SK-N-SH (cell line): ENCODE results near the gene ATRN. TPM values are rescaled to one million over a fixed set of nuclear protein-coding genes. Genes with fewer than 3 reads are reported as not detected.

Experiments
- CTCF ChIA-PET: fragments of 300-600, 350-600 bp; formaldehyde crosslinking; extraction: SDS; loops from one replicate; lab custom pipeline; 2021; lab: Yijun Ruan, JAX
- POLR2A ChIA-PET: fragments of 350-600 bp; sonication (Branson Sonifier 250); formaldehyde crosslinking; extraction: SDS; loops from one replicate; lab custom pipeline; 2020; ENCODE audit warnings: antibody characterized with exemption, inconsistent platforms; lab: Yijun Ruan, JAX
- DNase-seq: peaks from one replicate; pipeline ENCODE4 v3.0.0; 2012
- H2AFZ ChIP-seq: fragments of 200-600 bp; sonication (generic); 2 replicates; pipeline ENCODE4 v1.8.1; 2016; ENCODE audit warnings: antibody characterized with exemption, mild to moderate bottlenecking, low read depth
- H3F3A ChIP-seq: fragments of 200-600 bp; sonication (generic); replicated peaks from 2 replicates; pipeline ENCODE3; 2016; ENCODE audit warnings: antibody characterized with exemption, mild to moderate bottlenecking; ENCODE audit not compliant: insufficient read depth
- H3K27ac ChIP-seq, 2 experiments: fragments of 200-500 bp in 1 of 2; fragments of 200-600 bp in 1 of 2; sonication (Bioruptor generic) in 1 of 2; sonication (generic), shearing (Covaris generic) in 1 of 2; 2 replicates each; pipeline versions ENCODE4 v1.5.1 to v1.6.1; 2014 to 2016; ENCODE audit warnings: low read depth in 2 of 2, inconsistent platforms in 1 of 2, low read length in 1 of 2, mild to moderate bottlenecking in 1 of 2, mixed read lengths in 1 of 2
- H3K27me3 ChIP-seq: fragments of 200-600 bp; sonication (generic), shearing (Covaris generic); 2 replicates; pipeline ENCODE4 v1.6.1; 2016; ENCODE audit warnings: mixed run types; ENCODE audit not compliant: insufficient read depth
- H3K36me3 ChIP-seq, 2 experiments: fragments of 200-500 bp in 1 of 2; fragments of 200-600 bp in 1 of 2; sonication (Bioruptor generic) in 1 of 2; sonication (generic) in 1 of 2; replicated peaks in 1 of 2; 2 replicates each; pipeline versions ENCODE3 to v1.5.1; 2014 to 2016; ENCODE audit warnings: low read length in 1 of 2, mild to moderate bottlenecking in 1 of 2; ENCODE audit not compliant: insufficient read depth in 2 of 2, control insufficient read depth in 1 of 2
- H3K4me1 ChIP-seq, 2 experiments: fragments of 200-500 bp in 1 of 2; fragments of 200-600 bp in 1 of 2; sonication (Bioruptor generic) in 1 of 2; sonication (generic), shearing (Covaris generic) in 1 of 2; 2 replicates each; pipeline versions ENCODE4 v1.5.1 to v1.6.1; 2014 to 2016; ENCODE audit warnings: low read depth in 1 of 2, low read length in 1 of 2, mixed run types in 1 of 2; ENCODE audit not compliant: insufficient read depth in 2 of 2, control insufficient read depth in 1 of 2
- H3K4me2 ChIP-seq: fragments of 200-600 bp; sonication (generic), shearing (Covaris generic); 2 replicates; pipeline ENCODE4 v1.6.1; 2017; ENCODE audit warnings: mixed run types
- H3K4me3 ChIP-seq, 2 experiments: fragments of 200-500 bp in 1 of 2; fragments of 200-600 bp in 1 of 2; sonication (Bioruptor generic) in 1 of 2; sonication (generic), shearing (Covaris generic) in 1 of 2; 2 replicates each; pipeline versions ENCODE4 v1.5.1 to v1.8.1; 2014 to 2016; ENCODE audit warnings: low read depth in 2 of 2, inconsistent platforms in 1 of 2, low read length in 1 of 2, mild to moderate bottlenecking in 1 of 2, mixed read lengths in 1 of 2, moderate library complexity in 1 of 2
- H3K79me2 ChIP-seq: fragments of 200-600 bp; sonication (generic); 2 replicates; pipeline ENCODE4 v1.8.1; 2017; ENCODE audit warnings: mild to moderate bottlenecking; ENCODE audit not compliant: insufficient read depth
- H3K9ac ChIP-seq: fragments of 200-600 bp; sonication (generic); 2 replicates; pipeline ENCODE4 v1.6.1; 2017; ENCODE audit warnings: mixed run types
- H3K9me2 ChIP-seq: fragments of 200-600 bp; sonication (generic); 2 replicates; pipeline ENCODE4 v1.6.1; 2017; ENCODE audit warnings: mixed run types
- H3K9me3 ChIP-seq: fragments of 200-600 bp; sonication (generic); 2 replicates; pipeline ENCODE4 v1.6.1; 2017; ENCODE audit warnings: mixed run types, mild to moderate bottlenecking, moderate library complexity
- H4K20me1 ChIP-seq: fragments of 200-600 bp; sonication (generic); 2 replicates; pipeline ENCODE4 v1.6.1; 2017; ENCODE audit warnings: mild to moderate bottlenecking, mixed run types; ENCODE audit not compliant: insufficient read depth
- CHD2 ChIP-seq: fragments of 150-350 bp; IDR thresholded peaks from 2 replicates; pipeline ENCODE4 v1.6.1; 2018; ENCODE audit warnings: low read length; ENCODE audit not compliant: partially characterized antibody
- ELF1 ChIP-seq: IDR thresholded peaks from 2 replicates; pipeline ENCODE4 v1.4.0; 2012
- FOSL2 ChIP-seq: IDR thresholded peaks from 2 replicates; pipeline ENCODE4 v1.4.0; 2012; ENCODE audit warnings: low read depth, mild to moderate bottlenecking, moderate library complexity, borderline replicate concordance
- GABPA ChIP-seq: IDR thresholded peaks from 2 replicates; pipeline ENCODE4 v1.4.0; 2012; ENCODE audit warnings: low read depth, mild to moderate bottlenecking
- RAD21 ChIP-seq: IDR thresholded peaks from 2 replicates; pipeline ENCODE4 v1.6.1; 2012; ENCODE audit warnings: mild to moderate bottlenecking, low read length
- SIN3A ChIP-seq: IDR thresholded peaks from 2 replicates; pipeline ENCODE4 v1.6.1; 2012; ENCODE audit warnings: low read depth, mild to moderate bottlenecking, low read length, moderate library complexity, borderline replicate concordance
- TCF12 ChIP-seq: IDR thresholded peaks from 2 replicates; pipeline ENCODE4 v1.4.0; 2012
- YY1 ChIP-seq: IDR thresholded peaks from 2 replicates; pipeline ENCODE4 v1.4.0; 2012; ENCODE audit warnings: low read depth, mild to moderate bottlenecking
- WGBS: methylation state at CpG from one replicate; pipeline ENCODE4 v1.1.6; 2017; ENCODE audit warnings: low lambda C conversion rate; 5-methylcytosine and 5-hydroxymethylcytosine counted together
- polyA plus RNA-seq, 3 experiments: library from polyadenylated mRNA; depleted of rRNA; stranded (reverse); fragments of >200 nt; gene quantifications; 2 replicates each; pipeline ENCODE4 v1.2.3, GENCODE V29; 2012
- TF ChIP-seq, protein P1 (sequence below): IDR thresholded peaks from 2 replicates; pipeline ENCODE4 v1.4.0; 2012; ENCODE audit warnings: low read depth
- TF ChIP-seq, protein P2 (sequence below): fragments of 150-350 bp; IDR thresholded peaks from 2 replicates; pipeline ENCODE4 v1.6.1; 2016; ENCODE audit warnings: mild to moderate bottlenecking, low read depth, low read length

Gene ATRN
- polyA plus RNA-seq, 1 of the 3 experiments (the other 2 are of a cell fraction), result 33.8 TPM

DNA sequence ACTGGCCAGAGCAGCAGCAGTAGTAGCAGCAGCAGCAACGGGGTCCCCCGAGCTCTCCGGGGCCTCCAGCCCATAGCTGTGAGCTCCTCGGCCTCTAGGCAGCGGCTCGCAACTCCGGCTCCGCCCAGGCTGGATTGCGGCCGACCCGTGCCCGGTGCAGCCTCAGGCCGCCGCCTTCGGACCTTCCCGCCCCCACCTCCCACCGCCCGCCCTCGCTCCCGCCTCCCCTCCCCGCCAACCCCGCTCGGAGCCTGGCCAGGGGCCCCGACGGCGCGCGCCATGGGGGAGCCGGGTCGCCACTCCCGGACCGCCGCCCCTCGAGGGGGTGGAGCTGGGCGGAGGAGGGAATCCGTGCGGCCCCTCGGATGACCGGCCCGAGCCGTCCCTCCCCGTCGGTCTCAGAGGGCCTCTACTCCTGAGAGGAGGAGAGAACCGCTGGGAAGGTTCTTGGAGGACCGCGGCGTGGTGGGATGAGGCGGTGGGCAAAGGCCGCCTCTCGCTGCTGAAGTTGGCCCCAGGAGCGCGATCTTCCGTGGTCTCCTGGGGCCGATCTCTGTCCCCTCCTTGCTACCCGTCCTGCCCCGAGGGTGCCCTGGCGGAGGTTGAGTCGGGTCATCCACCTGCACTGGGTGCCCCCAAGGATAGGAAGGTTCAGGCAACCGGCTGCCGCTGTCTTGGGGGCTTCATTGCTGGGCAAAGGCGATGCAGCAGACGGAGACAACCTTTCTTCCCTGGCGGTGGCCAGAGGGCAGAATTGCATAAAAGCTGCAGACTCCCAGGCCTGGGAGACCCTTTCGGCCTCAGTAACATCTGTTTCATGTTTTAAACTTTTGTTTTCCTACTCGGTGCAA lies 211.3 kb downstream of the ATRN start, which contains the start of gene ADAM33:
Gene ADAM33, minus strand, starts transcription at position 80 of the 851 bp plus-strand sequence. Its CDS starts 6 bp downstream, at position 74.
- TF ChIP-seq, protein P1, sequence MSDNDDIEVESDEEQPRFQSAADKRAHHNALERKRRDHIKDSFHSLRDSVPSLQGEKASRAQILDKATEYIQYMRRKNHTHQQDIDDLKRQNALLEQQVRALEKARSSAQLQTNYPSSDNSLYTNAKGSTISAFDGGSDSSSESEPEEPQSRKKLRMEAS, result no peak
- TF ChIP-seq SIN3A, result no peak
- no peak for TF ChIP-seq CHD2
- TF ChIP-seq TCF12, result no peak
- no peak for TF ChIP-seq YY1
- no peak for TF ChIP-seq ELF1
- TF ChIP-seq GABPA, result no peak
- no peak for TF ChIP-seq FOSL2
- Histone ChIP-seq H3K4me1 (peaks cover 15 to 20% of the 10 kb centered on the region in 2 experiments; a peak in 2 of 4 replicates), H3K4me2 (0 out of 2 replicates have a peak within 1 kb of the TSS, but pooled peaks have one; percentile 52), H3F3A (peaks cover under 1% of the 10 kb centered on the region), H3K27me3 (no peaks in the 10 kb centered on the region), H3K4me3 (peak within 1 kb of the TSS in 1 of 2 experiments; percentile 33; a peak in 1 of 4 replicates), H3K79me2 (no peaks in the 10 kb centered on the region), H4K20me1 (no peaks in the 10 kb centered on the region), H3K36me3 (no peaks in the 10 kb centered on the region), H3K27ac (no peak within 1 kb of the TSS), H2AFZ (0 out of 2 replicates have a peak within 1 kb of the TSS, but pooled peaks have one; percentile 29), H3K9ac (no peak within 1 kb of the TSS), H3K9me3 (no peaks in the 10 kb centered on the region), H3K9me2 (no peaks in the 10 kb centered on the region)
- 49% methylated on average over 33 of the region's 65 CpGs for WGBS
- DNase-seq, result peak; percentile 63
- ChIA-PET POLR2A (no interaction called here), CTCF (interaction anchor here (0.7 to 18.7 kb wide), 3 partner anchors 16 to 68 kb away, joined by 3 to 301 read pairs (median 3); partner anchors contain the start of gene SIGLEC1)

DNA sequence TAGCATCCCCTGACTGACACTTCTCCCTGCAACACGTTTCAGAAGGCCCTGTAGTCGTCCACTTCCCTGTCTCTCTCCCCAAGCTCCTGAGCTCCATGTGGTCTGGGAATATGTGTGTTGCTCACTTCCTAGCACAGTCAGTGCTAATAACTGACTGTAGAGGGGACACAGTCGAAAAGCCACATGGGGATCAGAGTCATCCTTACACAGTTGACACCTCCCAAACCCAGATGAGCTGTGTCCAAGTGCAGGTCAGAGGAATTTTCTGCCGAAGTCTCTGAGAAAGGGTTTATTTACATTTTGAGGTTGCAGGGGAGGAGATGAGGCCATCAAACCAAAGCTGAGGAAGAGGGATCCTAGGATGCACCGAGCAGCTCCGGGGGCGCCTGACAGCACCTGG lies 214.5 kb downstream of the ATRN start:
- H3K27ac ChIP-seq, result no peak overlapping the region
- no peaks in the 10 kb centered on the region for H3K9me3 ChIP-seq
- WGBS, result 57% methylated on average over 7 of the region's 7 CpGs
- no peaks in the 10 kb centered on the region for H3K27me3 ChIP-seq
- no peak overlapping the region for H2AFZ ChIP-seq
- ChIA-PET POLR2A (no interaction called here), CTCF (interaction anchor here (1.0 to 5.3 kb wide), 4 partner anchors 8 to 135 kb away, joined by 3 to 49 read pairs (median 16); partner anchors contain the start of gene AP5S1)
- H3K9ac ChIP-seq, result no peak overlapping the region
- H3K4me1 ChIP-seq, result peaks cover under 1 to 5% of the 10 kb centered on the region in 2 experiments; a peak in 2 of 4 replicates
- no peaks in the 10 kb centered on the region for H3F3A ChIP-seq
- H4K20me1 ChIP-seq, result no peaks in the 10 kb centered on the region
- H3K79me2 ChIP-seq, result no peaks in the 10 kb centered on the region
- no peaks in the 10 kb centered on the region for H3K36me3 ChIP-seq
- H3K9me2 ChIP-seq, result no peaks in the 10 kb centered on the region
- DNase-seq, result no peak
- H3K4me2 ChIP-seq, result no peak overlapping the region
- no peak overlapping the region for H3K4me3 ChIP-seq
- TF ChIP-seq CHD2 (no peak), FOSL2 (no peak), SIN3A (no peak), RAD21 (no peak)
- TF ChIP-seq, protein P2, sequence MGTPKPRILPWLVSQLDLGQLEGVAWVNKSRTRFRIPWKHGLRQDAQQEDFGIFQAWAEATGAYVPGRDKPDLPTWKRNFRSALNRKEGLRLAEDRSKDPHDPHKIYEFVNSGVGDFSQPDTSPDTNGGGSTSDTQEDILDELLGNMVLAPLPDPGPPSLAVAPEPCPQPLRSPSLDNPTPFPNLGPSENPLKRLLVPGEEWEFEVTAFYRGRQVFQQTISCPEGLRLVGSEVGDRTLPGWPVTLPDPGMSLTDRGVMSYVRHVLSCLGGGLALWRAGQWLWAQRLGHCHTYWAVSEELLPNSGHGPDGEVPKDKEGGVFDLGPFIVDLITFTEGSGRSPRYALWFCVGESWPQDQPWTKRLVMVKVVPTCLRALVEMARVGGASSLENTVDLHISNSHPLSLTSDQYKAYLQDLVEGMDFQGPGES, result no peak
